HG02588 (cell line): ENCODE results near the gene MATK.
"Not testable (repeated sequence)": the region's sequence is repeated elsewhere in the genome, so short reads cannot be mapped to it uniquely, and the experiment has no call there.

Source experiments
- ATAC-seq: cut with Tn5 transposase; IDR thresholded peaks from one replicate; pipeline ENCODE4 v1.9.1; 2021; ENCODE audit warnings: mild to moderate bottlenecking, moderate library complexity; ENCODE audit not compliant: unreplicated experiment

Gene MATK

GRCh38 chr19:3771000-3771905 lies 14.9 kb downstream of the MATK start:
- ATAC-seq: no peak

- ATAC-seq: no peak
Measured at GRCh38 chr19:3770136-3770999, 15.8 kb downstream of the MATK start.

- ATAC-seq: no peak
Measured at GRCh38 chr19:3769494-3769893, 16.7 kb downstream of the MATK start.

GRCh38 chr19:3768748-3769099 lies 17.5 kb downstream of the MATK start:
- no peak for ATAC-seq

GRCh38 chr19:3768015-3768747 lies 18.0 kb downstream of the MATK start:
- ATAC-seq: no peak

- no peak for ATAC-seq
Measured at GRCh38 chr19:3767050-3767449, 19.1 kb downstream of the MATK start.

GRCh38 chr19:3766520-3766919 lies 19.7 kb downstream of the MATK start:
- no peak for ATAC-seq

- not testable (repeated sequence) for ATAC-seq
Measured at GRCh38 chr19:3765757-3766156, 20.4 kb downstream of the MATK start.

GRCh38 chr19:3765121-3765520 lies 21.1 kb downstream of the MATK start:
- ATAC-seq: no peak

GRCh38 chr19:3762501-3763459 lies 23.4 kb downstream of the MATK start, which contains the start of gene MRPL54:
Gene MRPL54 (plus strand): TSS chr19:3762682. CDS start chr19:3762701, 19 bp downstream.
- ATAC-seq: peak; percentile 72

- ATAC-seq: no peak
Measured at GRCh38 chr19:3762130-3762473, 24.1 kb downstream of the MATK start.

GRCh38 chr19:3761382-3762129 lies 24.6 kb downstream of the MATK start, which contains the start of gene APBA3:
Gene APBA3 (minus strand): TSS chr19:3761692. CDS start chr19:3760264, 1,428 bp downstream.
- ATAC-seq: peak; percentile 51

- ATAC-seq: no peak
Measured at GRCh38 chr19:3760871-3761361, 25.3 kb downstream of the MATK start.

- no peak for ATAC-seq
Measured at GRCh38 chr19:3759482-3760254, 26.5 kb downstream of the MATK start.

GRCh38 chr19:3758297-3758696 lies 27.9 kb downstream of the MATK start:
- not testable (repeated sequence) for ATAC-seq

GRCh38 chr19:3757705-3758104 lies 28.5 kb downstream of the MATK start:
- not testable (repeated sequence) for ATAC-seq

- ATAC-seq: no peak
Measured at GRCh38 chr19:3753631-3754410, 32.4 kb downstream of the MATK start.
